ENCODE data around the gene TMEM269.

DNA sequence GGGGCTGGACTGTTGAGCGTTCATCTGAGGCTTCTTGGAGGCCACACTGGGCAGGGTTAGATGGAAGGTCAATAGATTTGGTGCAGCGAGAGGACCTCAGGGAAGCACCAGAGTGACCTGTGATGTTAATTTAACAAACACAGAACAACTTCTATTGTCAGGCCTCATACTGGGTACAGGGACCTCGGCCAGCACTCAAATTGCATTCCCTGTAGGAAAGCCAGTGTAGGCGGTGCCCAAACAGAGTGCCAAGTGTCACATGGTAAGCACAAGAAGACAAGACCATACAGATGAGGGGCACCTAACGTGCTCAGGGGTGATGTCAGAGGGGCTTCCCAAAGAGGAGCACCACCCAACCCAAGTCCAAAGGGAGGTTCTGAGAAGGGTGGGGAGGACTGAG, 1.3 kb downstream of the TMEM269 start:
- TF ChIP-seq POLR2A (IDR thresholded peaks at IDR 0.05; ENCODE audit: low read depth, low read length) (no peak), POLR2AphosphoS5 (IDR thresholded peaks at IDR 0.05; ENCODE audit: low read depth, low read length) (no peak)
